GM18858 (cell line): ENCODE measurements around the gene ANKS1B.

Source experiments
- ATAC-seq: cut with Tn5 transposase; IDR thresholded peaks from one replicate; pipeline ENCODE4 v1.9.1; 2021; ENCODE audit not compliant: unreplicated experiment

The ANKS1B gene

GRCh38 chr12:99486277-99486676 is 498.5 kb downstream of the ANKS1B start:
- no peak for ATAC-seq

DNA sequence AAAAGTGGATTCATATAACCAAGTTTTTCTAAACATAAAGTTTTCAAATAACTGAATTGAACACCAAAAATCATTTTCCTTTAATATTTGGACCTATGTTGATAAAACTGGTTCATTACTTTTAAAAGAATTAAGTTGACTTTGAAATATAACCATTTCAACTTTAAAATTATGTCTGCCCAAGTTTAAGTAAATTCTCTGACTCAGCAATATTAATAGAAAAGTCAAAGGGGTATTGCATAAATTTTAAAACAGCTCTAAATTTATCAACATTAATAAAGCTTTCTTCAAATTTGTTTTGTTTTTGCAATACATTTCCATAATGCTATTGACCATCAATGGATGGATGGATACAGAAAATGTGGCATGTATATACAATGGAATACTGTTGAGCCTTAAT is 505.6 kb downstream of the ANKS1B start:
- no peak for ATAC-seq

GRCh38 chr12:99476956-99477355 is 507.8 kb downstream of the ANKS1B start:
- ATAC-seq: no peak

DNA sequence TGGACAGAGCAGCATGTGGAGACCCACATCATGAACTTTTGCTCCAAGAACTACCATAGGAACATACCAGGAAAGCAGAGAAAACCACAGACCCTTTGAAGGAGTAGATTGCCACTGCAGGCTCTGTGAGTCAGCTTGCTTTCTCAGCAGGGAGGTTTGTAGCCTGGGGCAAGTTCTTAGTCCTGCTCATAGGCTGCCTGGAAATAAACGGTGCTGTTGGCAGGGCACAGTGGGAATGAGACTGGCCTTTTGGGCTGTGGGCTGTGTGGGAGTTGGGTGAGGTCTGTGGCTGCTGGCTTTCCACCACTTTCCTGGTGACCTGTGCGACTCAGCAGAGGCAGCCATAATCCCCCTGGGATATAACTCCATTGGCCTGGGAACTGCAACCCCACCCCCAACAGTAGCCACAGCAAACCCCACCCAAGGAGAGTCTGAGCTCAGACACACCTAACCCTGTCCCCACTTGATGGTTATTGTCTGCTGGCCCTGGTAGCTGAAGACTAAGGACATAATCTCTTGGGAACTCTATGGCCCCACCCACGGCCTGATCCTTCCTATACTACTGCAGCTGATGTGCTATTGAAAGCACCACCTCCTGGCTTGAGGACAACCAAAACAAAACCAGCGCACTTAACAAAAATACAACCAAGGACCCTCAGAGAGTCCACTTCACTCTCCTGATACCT is 529.2 kb downstream of the ANKS1B start:
- ATAC-seq: no peak

GRCh38 chr12:99454539-99455172 is 530.1 kb downstream of the ANKS1B start:
- no peak for ATAC-seq

DNA sequence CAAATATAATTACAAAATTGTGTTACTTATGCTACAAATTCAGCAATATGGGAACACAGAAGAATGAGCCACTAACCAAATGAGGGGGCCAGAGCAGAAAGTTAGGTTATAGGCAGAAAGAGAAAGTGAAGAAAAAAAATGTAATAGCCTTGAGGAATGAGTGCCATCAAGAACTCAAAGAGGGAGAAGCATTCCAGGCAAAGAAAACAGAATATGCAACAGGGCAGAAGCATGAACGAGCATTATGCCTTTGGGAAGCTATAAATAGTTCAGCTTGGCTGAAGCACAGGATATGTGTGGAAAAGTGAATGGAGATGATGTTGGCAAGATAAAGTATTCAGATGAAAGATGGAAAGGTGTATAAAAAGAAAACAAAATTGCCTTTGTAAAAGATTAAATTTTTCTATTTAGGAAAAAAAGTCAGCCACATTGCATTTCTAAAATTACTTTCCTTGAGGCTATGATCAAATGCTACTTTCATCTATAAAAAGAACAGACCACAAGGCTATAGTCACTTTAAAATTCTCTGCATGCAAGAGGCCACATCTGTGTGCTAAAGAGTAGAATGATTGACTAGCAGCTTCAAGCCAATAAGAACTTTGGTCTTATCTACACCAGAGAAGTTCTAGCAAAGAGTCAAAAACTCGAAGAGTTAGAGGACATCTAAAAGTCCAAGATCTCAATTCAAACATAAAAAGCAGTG is 530.7 kb downstream of the ANKS1B start:
- no peak for ATAC-seq

DNA sequence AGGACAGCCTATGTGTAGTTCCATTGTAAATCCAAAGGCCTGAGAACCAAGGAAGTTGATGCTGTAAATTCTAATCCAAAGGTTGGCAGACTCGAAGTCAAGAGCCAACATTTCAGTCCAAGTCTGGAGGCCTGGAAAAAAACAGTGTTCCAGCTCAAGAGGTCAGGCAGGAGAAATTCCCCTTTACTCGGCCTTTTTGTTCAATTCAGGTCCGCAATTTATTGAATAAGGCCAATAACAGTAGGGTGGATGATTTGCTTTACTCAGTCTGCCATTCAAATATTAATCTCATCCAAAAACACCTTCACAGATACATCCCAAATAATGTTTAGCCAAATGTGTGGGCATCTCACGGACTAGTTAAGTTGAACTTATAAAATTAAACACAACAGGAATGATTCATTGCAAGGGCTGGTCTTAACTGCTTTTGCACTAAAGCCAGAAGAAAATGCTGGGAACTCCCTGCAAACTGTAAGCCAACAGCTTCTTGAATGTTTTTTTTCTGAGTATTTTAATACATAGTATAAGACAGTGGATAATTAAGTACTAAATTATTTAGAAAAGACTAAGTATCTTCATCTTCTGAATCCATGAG is 534.6 kb downstream of the ANKS1B start:
- no peak for ATAC-seq

- peak; percentile 54 for ATAC-seq
Measured at GRCh38 chr12:99444859-99445316, 539.8 kb downstream of the ANKS1B start.

DNA sequence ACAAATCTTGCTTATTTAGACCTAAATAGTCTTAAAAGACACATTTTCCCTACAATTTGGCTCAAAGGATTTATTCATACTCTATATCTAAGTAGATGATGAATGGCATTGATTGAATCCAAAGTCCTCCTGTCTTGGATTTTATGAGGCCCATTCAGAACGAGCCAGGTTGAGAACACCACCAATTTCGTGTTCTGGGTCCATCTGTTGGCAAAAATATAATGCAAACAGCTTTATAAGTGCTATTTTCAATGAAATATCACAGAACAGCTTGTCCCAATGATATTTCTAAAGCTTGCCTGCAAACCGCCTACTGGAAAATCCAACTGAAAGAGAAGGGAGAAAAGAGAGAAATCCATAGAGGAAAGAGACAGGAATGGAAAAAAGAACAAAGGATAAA is 542.0 kb downstream of the ANKS1B start:
- ATAC-seq: no peak

DNA sequence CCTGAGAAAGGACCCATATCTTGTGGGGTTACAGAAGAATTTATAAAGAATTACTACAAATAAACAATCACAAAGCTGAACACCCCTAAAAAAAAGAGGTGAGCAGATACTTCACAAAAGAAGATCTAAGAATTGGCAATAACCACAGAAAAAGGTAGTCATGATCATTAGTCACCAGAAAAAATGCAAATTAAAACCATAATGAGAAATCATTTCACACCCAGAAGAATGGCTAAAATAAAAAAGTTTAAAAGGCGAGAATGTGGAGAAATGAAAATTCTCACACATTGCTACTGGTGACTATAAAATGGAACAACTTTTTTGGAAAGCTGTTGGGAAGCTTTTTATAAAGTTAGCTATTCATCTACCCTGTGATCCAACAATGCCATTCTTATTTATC is 545.3 kb downstream of the ANKS1B start:
- ATAC-seq: no peak

DNA sequence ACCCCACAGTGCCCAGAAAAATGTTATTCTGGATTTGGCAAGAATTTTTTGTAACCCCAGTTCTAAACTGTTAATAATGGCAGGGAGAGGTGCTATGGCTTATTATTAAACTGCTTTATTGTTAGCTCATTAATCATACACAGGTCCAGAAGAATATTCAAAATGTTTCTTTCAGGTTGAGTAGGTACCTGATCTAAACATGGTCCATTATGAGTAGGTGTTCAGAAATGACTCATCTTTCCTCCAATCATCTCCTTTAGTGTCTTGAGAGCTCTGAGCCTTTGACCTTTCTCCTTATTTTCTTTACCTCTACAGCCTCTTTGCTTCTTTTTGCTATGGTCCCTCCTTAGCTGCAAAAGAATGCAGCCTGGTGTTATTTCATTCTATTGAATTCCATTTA is 548.2 kb downstream of the ANKS1B start:
- peak; percentile 99 for ATAC-seq

GRCh38 chr12:99435095-99435791 is 549.5 kb downstream of the ANKS1B start:
- ATAC-seq: no peak

GRCh38 chr12:99433155-99433554 is 551.6 kb downstream of the ANKS1B start:
- no peak for ATAC-seq

- no peak for ATAC-seq
Measured at GRCh38 chr12:99431203-99431602, 553.5 kb downstream of the ANKS1B start.

GRCh38 chr12:99427104-99427503 is 557.6 kb downstream of the ANKS1B start:
- ATAC-seq: peak; percentile 84

DNA sequence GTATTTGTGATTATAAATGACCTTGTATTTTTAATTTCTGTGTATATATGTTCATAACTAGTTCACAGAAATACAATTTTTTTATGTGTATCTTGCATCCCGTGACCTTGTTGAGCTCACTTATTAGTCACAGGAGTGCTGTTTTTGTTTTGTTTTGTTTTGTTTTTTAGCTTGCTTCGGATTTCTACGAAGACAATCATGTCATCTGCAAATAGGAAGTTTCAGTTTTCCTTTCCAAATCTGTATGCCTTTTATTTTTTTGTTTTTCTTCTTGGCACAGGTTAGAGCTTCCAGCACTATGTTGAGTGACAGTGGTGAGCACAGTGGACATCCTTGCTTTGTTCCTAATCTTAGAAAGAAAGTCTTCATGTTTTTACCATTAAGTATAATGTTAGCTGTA is 566.4 kb downstream of the ANKS1B start:
- ATAC-seq: no peak

GRCh38 chr12:99413751-99414150 is 571.0 kb downstream of the ANKS1B start:
- no peak for ATAC-seq

- ATAC-seq: no peak
Measured at GRCh38 chr12:99393763-99394162, 591.0 kb downstream of the ANKS1B start.

GRCh38 chr12:99392091-99392850 is 592.5 kb downstream of the ANKS1B start:
- no peak for ATAC-seq

DNA sequence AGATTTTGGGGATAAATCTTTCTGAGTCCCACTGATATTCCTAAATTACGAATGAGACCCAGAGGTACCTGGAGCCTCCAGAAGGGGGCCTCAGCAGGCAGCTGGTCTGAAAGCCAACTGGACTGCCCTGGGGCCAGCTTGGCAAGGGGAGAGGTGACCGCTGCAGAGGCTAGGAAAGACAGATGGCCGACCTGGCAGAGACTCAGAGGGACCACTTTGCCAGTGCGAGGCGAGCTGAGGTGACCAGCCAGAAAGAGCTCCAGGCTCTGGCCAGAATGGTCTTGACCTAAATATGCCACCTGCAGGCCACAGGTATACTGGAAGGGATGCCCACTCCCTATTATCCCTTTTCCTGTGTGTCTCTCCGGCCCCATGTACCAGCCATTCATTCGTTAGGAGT is 594.0 kb downstream of the ANKS1B start:
- ATAC-seq: no peak
